Muscle of leg (tissue), 11 donors: ENCODE data around the gene CD160. TPM values are rescaled to one million over a fixed set of nuclear protein-coding genes. Genes with fewer than 3 reads are reported as not detected.
"Not testable (repeated sequence)": the region's sequence is repeated elsewhere in the genome, so short reads cannot be mapped to it uniquely, and the experiment has no call there.

Experiments used
- DNase-seq: peaks from one replicate; pipeline ENCODE4 v3.0.0; 2013
- H3K27ac ChIP-seq: one replicate; pipeline ENCODE4 v1.5.1; 2013; ENCODE audit warnings: mild to moderate bottlenecking, low read length, control low read depth
- H3K27me3 ChIP-seq: one replicate; pipeline ENCODE4 v1.6.1; 2013; ENCODE audit warnings: low read length; ENCODE audit not compliant: control insufficient read depth, insufficient read depth
- H3K36me3 ChIP-seq: one replicate; pipeline ENCODE4 v1.6.1; 2013; ENCODE audit warnings: low read length; ENCODE audit not compliant: control insufficient read depth, insufficient read depth
- H3K4me1 ChIP-seq: one replicate; pipeline ENCODE4 v1.6.1; 2013; ENCODE audit warnings: low read length; ENCODE audit not compliant: control insufficient read depth, insufficient read depth
- H3K4me3 ChIP-seq: one replicate; pipeline ENCODE4 v1.5.1; 2013; ENCODE audit warnings: low read length, control low read depth
- H3K9me3 ChIP-seq: replicated peaks from 2 replicates; pipeline ENCODE4 v1.6.1; 2013; ENCODE audit warnings: low read depth, low read length; ENCODE audit not compliant: control insufficient read depth
- WGBS: methylation state at CpG from one replicate; pipeline ENCODE4 v1.1.5; 2013; ENCODE audit warnings: missing lambda C conversion rate; ENCODE audit not compliant: insufficient coverage; 5-methylcytosine and 5-hydroxymethylcytosine counted together
- polyA plus RNA-seq, 8 donors: library from polyadenylated mRNA; unstranded; fragments of 120-200 nt; gene quantifications; one replicate each; pipeline versions ENCODE4 v1.2.1 to v1.2.3, GENCODE V29; 2013; ENCODE audit warnings: inconsistent platforms in 1 of 8, low replicate concordance in 1 of 8; ENCODE audit not compliant: insufficient read length in 8 of 8, insufficient read depth in 1 of 8
- total RNA-seq: library from RNA; stranded (reverse); fragments of 120-200 nt; gene quantifications from one replicate; pipeline ENCODE4 v1.2.4, GENCODE V29; 2013

Gene CD160
- total and polyA plus RNA-seq, 9 donors = 0.09 to 0.95 (median 0.79) TPM

GRCh38 chr1:145710291-145711027 lies 8.8 kb upstream of the CD160 start:
- no peak overlapping the region for H3K4me3 ChIP-seq
- no CpG with 5 or more reads among the region's 4 CpGs for WGBS
- no peak for DNase-seq
- H3K4me1 ChIP-seq = no peaks in the 10 kb centered on the region
- no peaks in the 10 kb centered on the region for H3K9me3 ChIP-seq
- H3K27me3 ChIP-seq = peaks cover 3% of the 10 kb centered on the region
- H3K36me3 ChIP-seq = no peaks in the 10 kb centered on the region
- H3K27ac ChIP-seq = no peak overlapping the region

GRCh38 chr1:145711213-145711651 lies 8.1 kb upstream of the CD160 start:
- Histone ChIP-seq H3K4me1 (no peaks in the 10 kb centered on the region), H3K9me3 (no peaks in the 10 kb centered on the region), H3K36me3 (no peaks in the 10 kb centered on the region), H3K27ac (no peak overlapping the region), H3K27me3 (peaks cover 3% of the 10 kb centered on the region), H3K4me3 (no peak overlapping the region)
- DNase-seq = no peak
- WGBS = 20% methylated on average over 2 of the region's 3 CpGs

GRCh38 chr1:145714524-145715111 lies 4.7 kb upstream of the CD160 start:
- Histone ChIP-seq H3K4me1 (no peaks in the 10 kb centered on the region), H3K27me3 (peaks cover 3% of the 10 kb centered on the region), H3K9me3 (no peaks in the 10 kb centered on the region), H3K36me3 (no peaks in the 10 kb centered on the region), H3K27ac (no peak overlapping the region), H3K4me3 (no peak overlapping the region)
- WGBS = 30% methylated on average over 4 of the region's 6 CpGs
- DNase-seq = peak; percentile 11

- 93% methylated on average over 3 of the region's 10 CpGs for WGBS
- H3K27me3 ChIP-seq = peaks cover 15% of the 10 kb centered on the region
- no peak overlapping the region for H3K4me3 ChIP-seq
- no peaks in the 10 kb centered on the region for H3K36me3 ChIP-seq
- H3K4me1 ChIP-seq = peaks cover 11% of the 10 kb centered on the region
- H3K9me3 ChIP-seq = no peaks in the 10 kb centered on the region
- no peak overlapping the region for H3K27ac ChIP-seq
- no peak for DNase-seq
Measured at GRCh38 chr1:145716641-145717345, 2.5 kb upstream of the CD160 start.

- Histone ChIP-seq H3K9me3 (no peaks in the 10 kb centered on the region), H3K27ac (no peak overlapping the region), H3K4me1 (peaks cover 11% of the 10 kb centered on the region), H3K4me3 (no peak overlapping the region), H3K27me3 (peaks cover 15% of the 10 kb centered on the region), H3K36me3 (no peaks in the 10 kb centered on the region)
- DNase-seq = no peak
- WGBS = 75% methylated on average over 1 of the region's 1 CpG
Measured at GRCh38 chr1:145717833-145718232, 1.5 kb upstream of the CD160 start.

- not testable (repeated sequence) for DNase-seq, H3K36me3 ChIP-seq, H3K27ac ChIP-seq, H3K9me3 ChIP-seq, H3K4me3 ChIP-seq
- Histone ChIP-seq H3K4me1 (peaks cover 11% of the 10 kb centered on the region), H3K27me3 (peaks cover 15% of the 10 kb centered on the region)
- 100% methylated on average over 1 of the region's 5 CpGs for WGBS
Measured at GRCh38 chr1:145718465-145718864, 834 bp upstream of the CD160 start.

GRCh38 chr1:145720556-145720877 lies 1.2 kb downstream of the CD160 start:
- Histone ChIP-seq H3K4me3 (no peak overlapping the region), H3K36me3 (no peaks in the 10 kb centered on the region), H3K27me3 (peaks cover 15% of the 10 kb centered on the region), H3K4me1 (peaks cover 11% of the 10 kb centered on the region), H3K27ac (no peak overlapping the region), H3K9me3 (no peaks in the 10 kb centered on the region)
- no CpG with 5 or more reads among the region's 5 CpGs for WGBS
- DNase-seq = no peak

GRCh38 chr1:145720878-145721671 lies 1.8 kb downstream of the CD160 start:
- 5% methylated on average over 40 of the region's 47 CpGs for WGBS
- DNase-seq = peak; percentile 64

GRCh38 chr1:145726193-145726592 lies 6.9 kb downstream of the CD160 start:
- not testable (repeated sequence) for H3K27me3 ChIP-seq, H3K9me3 ChIP-seq, H3K36me3 ChIP-seq, H3K27ac ChIP-seq, DNase-seq, H3K4me1 ChIP-seq, H3K4me3 ChIP-seq
- no CpG with 5 or more reads among the region's 5 CpGs for WGBS

More at GRCh38 chr1:145720878-145721671, 1.8 kb downstream of the CD160 start:
- Histone ChIP-seq H3K36me3 (no peaks in the 10 kb centered on the region), H3K4me1 (peaks cover 11% of the 10 kb centered on the region), H3K27me3 (peaks cover 15% of the 10 kb centered on the region), H3K27ac (no peak overlapping the region), H3K9me3 (no peaks in the 10 kb centered on the region), H3K4me3 (peak overlapping the region; percentile 28)

GRCh38 chr1:145729196-145729595 lies 9.9 kb downstream of the CD160 start:
- Histone ChIP-seq H3K27me3 (no peaks in the 10 kb centered on the region), H3K27ac (no peak overlapping the region), H3K4me3 (no peak overlapping the region), H3K9me3 (no peaks in the 10 kb centered on the region), H3K4me1 (no peaks in the 10 kb centered on the region), H3K36me3 (no peaks in the 10 kb centered on the region)
- 17% methylated on average over 1 of the region's 5 CpGs for WGBS
- peak; percentile 28 for DNase-seq
